Activated B cell treated with CpG ODN at 0.5 μM for 24 hours (primary cell): Measurements from ENCODE around the gene ARID4B. TPM values are rescaled to one million over a fixed set of nuclear protein-coding genes. Genes with fewer than 3 reads are reported as not detected.

Experiments used
- ATAC-seq: fragments of 200-7000 bp; cut with Tn5 transposase; one replicate; pipeline ENCODE4 v1.10.0; 2021; ENCODE audit warnings: low read depth, mild to moderate bottlenecking, moderate library complexity
- CTCF ChIA-PET: fragments of 350-600 bp; sonication (Branson Sonifier 250); formaldehyde crosslinking; loops from one replicate; lab custom pipeline; 2021; ENCODE audit warnings: antibody characterized with exemption; lab: Charles Lee
- POLR2A ChIA-PET: fragments of 350-600 bp; sonication (Branson Sonifier 250); formaldehyde crosslinking; loops from one replicate; lab custom pipeline; 2021; ENCODE audit warnings: antibody characterized with exemption; lab: Charles Lee
- DNase-seq: peaks from one replicate; pipeline ENCODE4 v3.0.0; 2022
- H3K27ac Mint-ChIP-seq: one replicate; pipeline ENCODE4 v1.8.0; 2020; ENCODE audit warnings: mixed read lengths
- H3K27me3 Mint-ChIP-seq: one replicate; pipeline ENCODE4 v1.8.0; 2021; ENCODE audit warnings: mixed read lengths
- H3K36me3 Mint-ChIP-seq: one replicate; pipeline ENCODE4 v1.8.0; 2021; ENCODE audit warnings: low read depth, mixed read lengths
- H3K4me1 Mint-ChIP-seq: one replicate; pipeline ENCODE4 v1.8.0; 2021; ENCODE audit warnings: mixed read lengths
- H3K4me3 Mint-ChIP-seq: one replicate; pipeline ENCODE4 v1.8.0; 2020; ENCODE audit warnings: mild to moderate bottlenecking, mixed read lengths
- H3K9me3 Mint-ChIP-seq: one replicate; pipeline ENCODE4 v1.8.0; 2020; ENCODE audit warnings: mixed read lengths
- intact Hi-C: fragments of 100-400 bp; cut with micrococcal nuclease; formaldehyde crosslinking; loops from one replicate; pipeline ENCODE4 v1.15.1; 2024
- total RNA-seq: library from RNA; stranded (reverse); gene quantifications from 2 replicates; pipeline ENCODE4 v1.2.3, GENCODE V29; 2022
- TF ChIP-seq, protein P1 (sequence below): fragments of 200-600 bp; IDR thresholded peaks from one replicate; pipeline ENCODE4 v1.8.0; 2022; ENCODE audit warnings: antibody characterized with exemption, mild to moderate bottlenecking

ARID4B gene
- total RNA-seq, 1 donor from 2014 or later = 78.5 TPM

DNA sequence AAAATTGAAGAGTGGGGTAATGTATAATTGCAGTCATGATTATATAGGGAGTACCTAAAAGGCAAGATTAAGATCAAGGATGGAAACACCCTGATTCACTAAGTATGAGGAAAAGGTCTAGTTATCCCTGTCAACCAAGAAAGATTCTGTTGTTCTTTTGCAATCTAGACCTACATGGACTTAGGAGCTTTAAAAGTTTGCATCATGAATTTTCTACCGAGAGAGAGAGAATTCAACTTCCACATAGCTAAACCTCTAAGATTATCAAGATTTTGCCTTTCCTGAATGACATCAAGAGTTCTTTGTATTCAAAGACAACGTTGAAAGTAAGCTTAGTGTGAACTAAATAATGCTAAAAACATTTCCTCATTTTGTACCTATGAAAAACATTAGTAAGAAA, 88.1 kb downstream of the ARID4B start:
- Mint-ChIP-seq H3K4me3 (no peak overlapping the region), H3K27me3 (no peaks in the 10 kb centered on the region), H3K27ac (no peak overlapping the region), H3K4me1 (peaks cover 12% of the 10 kb centered on the region), H3K36me3 (peaks cover 66% of the 10 kb centered on the region), H3K9me3 (no peaks in the 10 kb centered on the region)
- intact Hi-C loops = no loop called here
- POLR2A ChIA-PET = interaction anchor here (0.5 kb wide), 1 partner anchor 131 kb away, joined by 5 read pairs; no protein-coding TSS in a partner anchor
- TF ChIP-seq, protein P1, sequence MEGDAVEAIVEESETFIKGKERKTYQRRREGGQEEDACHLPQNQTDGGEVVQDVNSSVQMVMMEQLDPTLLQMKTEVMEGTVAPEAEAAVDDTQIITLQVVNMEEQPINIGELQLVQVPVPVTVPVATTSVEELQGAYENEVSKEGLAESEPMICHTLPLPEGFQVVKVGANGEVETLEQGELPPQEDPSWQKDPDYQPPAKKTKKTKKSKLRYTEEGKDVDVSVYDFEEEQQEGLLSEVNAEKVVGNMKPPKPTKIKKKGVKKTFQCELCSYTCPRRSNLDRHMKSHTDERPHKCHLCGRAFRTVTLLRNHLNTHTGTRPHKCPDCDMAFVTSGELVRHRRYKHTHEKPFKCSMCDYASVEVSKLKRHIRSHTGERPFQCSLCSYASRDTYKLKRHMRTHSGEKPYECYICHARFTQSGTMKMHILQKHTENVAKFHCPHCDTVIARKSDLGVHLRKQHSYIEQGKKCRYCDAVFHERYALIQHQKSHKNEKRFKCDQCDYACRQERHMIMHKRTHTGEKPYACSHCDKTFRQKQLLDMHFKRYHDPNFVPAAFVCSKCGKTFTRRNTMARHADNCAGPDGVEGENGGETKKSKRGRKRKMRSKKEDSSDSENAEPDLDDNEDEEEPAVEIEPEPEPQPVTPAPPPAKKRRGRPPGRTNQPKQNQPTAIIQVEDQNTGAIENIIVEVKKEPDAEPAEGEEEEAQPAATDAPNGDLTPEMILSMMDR = no peak
- ATAC-seq = no peak
- no peak for DNase-seq
- CTCF ChIA-PET = interaction anchor here (0.7 to 1.6 kb wide), 3 partner anchors 10 to 177 kb away, joined by 3 to 4 read pairs (median 3); no protein-coding TSS in a partner anchor

DNA sequence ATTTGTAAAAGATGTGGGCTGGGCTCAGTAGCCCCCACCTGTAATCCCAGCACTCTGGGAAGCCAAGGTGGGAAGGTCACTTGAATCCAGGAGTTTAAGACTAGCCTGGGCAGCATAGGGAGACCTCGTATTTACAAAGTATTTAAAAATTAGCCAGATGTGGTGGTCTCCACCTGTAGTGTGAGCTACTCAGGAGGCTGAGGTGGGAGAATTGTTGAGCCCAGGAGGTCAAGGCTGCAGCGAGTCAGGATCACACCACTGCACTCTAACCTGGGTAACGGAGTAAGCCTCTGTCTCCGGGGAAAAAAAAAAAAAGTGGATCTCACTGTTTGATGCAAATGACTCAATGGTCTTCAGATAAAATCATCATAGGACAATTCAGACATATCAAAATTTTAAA, 89.4 kb downstream of the ARID4B start:
- Mint-ChIP-seq H3K27ac (no peak overlapping the region), H3K27me3 (no peaks in the 10 kb centered on the region), H3K9me3 (no peaks in the 10 kb centered on the region), H3K36me3 (peaks cover 56% of the 10 kb centered on the region), H3K4me1 (peaks cover 12% of the 10 kb centered on the region), H3K4me3 (no peak overlapping the region)
- TF ChIP-seq, protein P1 = no peak
- CTCF ChIA-PET = interaction anchor here (1.6 kb wide), 1 partner anchor 178 kb away, joined by 4 read pairs; no protein-coding TSS in a partner anchor
- POLR2A ChIA-PET = interaction anchor here (0.6 kb wide), 2 partner anchors 37 to 170 kb away, joined by 5 to 6 read pairs; no protein-coding TSS in a partner anchor
- no peak for ATAC-seq
- intact Hi-C loops = no loop called here
- DNase-seq = no peak

DNA sequence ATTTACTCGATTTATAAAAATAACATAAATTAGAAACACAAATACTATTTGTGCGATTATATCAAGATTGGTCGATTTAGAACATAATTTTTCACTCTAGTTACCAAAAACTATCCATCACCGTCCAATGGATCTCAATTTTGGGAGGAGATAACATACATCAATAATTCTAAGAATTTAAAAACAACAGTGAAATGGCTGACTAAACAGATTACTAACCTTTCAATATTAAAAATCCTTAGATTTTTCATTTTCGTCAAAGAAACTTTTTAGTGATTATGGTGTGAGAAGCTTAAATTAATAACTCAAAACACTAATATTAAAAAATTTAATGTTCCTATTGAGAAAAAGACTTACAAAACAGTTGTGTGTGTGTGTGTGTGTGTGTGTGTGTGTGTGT, 91.9 kb downstream of the ARID4B start:
- Mint-ChIP-seq H3K36me3 (peaks cover 61% of the 10 kb centered on the region), H3K4me1 (peaks cover 6% of the 10 kb centered on the region), H3K4me3 (no peak overlapping the region), H3K9me3 (no peaks in the 10 kb centered on the region), H3K27ac (no peak overlapping the region), H3K27me3 (no peaks in the 10 kb centered on the region)
- ChIA-PET POLR2A (interaction anchor here (1.0 kb wide), 1 partner anchor 75 kb away, joined by 3 read pairs; the partner anchor contains the start of gene RBM34), CTCF (interaction anchor here (1.1 to 1.4 kb wide), 2 partner anchors 141 to 180 kb away, joined by 3 to 5 read pairs; no protein-coding TSS in a partner anchor)
- DNase-seq (no peak), ATAC-seq (no peak)
- TF ChIP-seq, protein P1 = no peak
- intact Hi-C loops = no loop called here

DNA sequence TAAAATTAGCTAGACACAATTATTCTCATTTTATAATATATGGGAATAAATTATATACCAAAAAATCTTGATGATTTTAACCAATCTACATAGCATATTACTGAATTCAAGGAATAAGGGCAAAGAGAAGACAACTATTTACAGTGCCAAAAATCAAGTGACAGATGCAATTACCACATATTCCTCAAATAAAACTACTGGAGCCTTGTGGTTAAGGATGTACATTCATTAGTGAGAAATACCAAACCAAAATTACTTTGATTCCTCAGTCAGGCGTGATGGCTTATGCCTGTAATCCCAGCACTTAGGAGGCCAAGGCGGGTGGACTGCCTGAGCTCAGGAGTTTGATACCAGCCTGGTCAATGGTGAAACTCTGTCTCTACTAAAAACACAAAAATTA, 98.1 kb downstream of the ARID4B start:
- Mint-ChIP-seq H3K4me3 (no peak overlapping the region), H3K36me3 (peaks cover 50% of the 10 kb centered on the region), H3K4me1 (no peaks in the 10 kb centered on the region)

DNA sequence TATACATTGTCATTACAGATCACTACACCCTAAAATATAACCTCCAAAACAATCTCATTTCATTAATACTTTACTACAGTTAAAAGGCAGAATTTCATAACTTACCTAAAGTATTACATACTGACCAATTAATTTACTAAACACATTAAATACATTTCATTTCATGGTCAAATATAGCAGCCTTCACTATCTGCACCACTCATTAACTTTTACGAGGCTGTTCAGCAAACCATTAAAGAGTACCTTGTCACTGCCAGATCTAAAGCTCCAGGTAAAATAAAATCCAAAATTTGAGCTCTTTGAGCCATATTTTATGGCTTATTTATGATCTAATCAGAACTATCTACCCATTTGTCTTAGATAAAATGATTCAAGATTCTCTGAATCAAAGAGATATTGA, 100.6 kb downstream of the ARID4B start:
- no peaks in the 10 kb centered on the region for H3K4me1 Mint-ChIP-seq
- intact Hi-C loops = no loop called here
- H3K36me3 Mint-ChIP-seq = peaks cover 56% of the 10 kb centered on the region
- DNase-seq (no peak), ATAC-seq (no peak)
- no peak overlapping the region for H3K27ac Mint-ChIP-seq
- ChIA-PET CTCF (no interaction called here), POLR2A (interaction anchor here (0.7 kb wide), 1 partner anchor 737 kb away, joined by 4 read pairs; no protein-coding TSS in a partner anchor)
- H3K27me3 Mint-ChIP-seq = no peaks in the 10 kb centered on the region
- H3K4me3 Mint-ChIP-seq = no peak overlapping the region
- TF ChIP-seq, protein P1 = no peak
- H3K9me3 Mint-ChIP-seq = no peaks in the 10 kb centered on the region

More for the DNA sequence above, 98.1 kb downstream of the ARID4B start:
- intact Hi-C loops = no loop called here
- TF ChIP-seq, protein P1 = no peak
- Mint-ChIP-seq H3K9me3 (no peaks in the 10 kb centered on the region), H3K27ac (no peak overlapping the region), H3K27me3 (no peaks in the 10 kb centered on the region)
- DNase-seq (no peak), ATAC-seq (no peak)
- ChIA-PET POLR2A (interaction anchor here (0.6 kb wide), 1 partner anchor 14 kb away, joined by 5 read pairs; no protein-coding TSS in a partner anchor), CTCF (interaction anchor here (0.6 kb wide), 1 partner anchor 33 kb away, joined by 3 read pairs; no protein-coding TSS in a partner anchor)
